AG04450 (cell line): ENCODE data around the gene GNG2. TPM values are rescaled to one million over a fixed set of nuclear protein-coding genes. Genes with fewer than 3 reads are reported as not detected.

Source experiments
- CTCF ChIA-PET: fragments of 300-600, 350-600 bp; formaldehyde crosslinking; extraction: SDS; loops from one replicate; lab custom pipeline; 2022; ENCODE audit warnings: antibody characterized with exemption, inconsistent platforms; lab: Charles Lee
- POLR2A ChIA-PET: fragments of 350-600 bp; formaldehyde crosslinking; extraction: SDS; loops from one replicate; lab custom pipeline; 2021; ENCODE audit warnings: antibody characterized with exemption, inconsistent platforms; lab: Yijun Ruan, JAX
- DNase-seq: peaks from one replicate; pipeline ENCODE4 v3.0.0-alpha.2; 2011; ENCODE audit warnings: low read depth, low spot score
- H3K27ac ChIP-seq: one replicate; pipeline ENCODE4 v1.5.1; 2012; ENCODE audit warnings: low read depth, low read length, control low read depth
- H3K27me3 ChIP-seq: one replicate; pipeline ENCODE4 v1.6.0; 2012; ENCODE audit warnings: low read length; ENCODE audit not compliant: control insufficient read depth, insufficient read depth
- H3K4me3 ChIP-seq: 2 replicates; pipeline ENCODE4 v1.5.1; 2011; ENCODE audit warnings: mild to moderate bottlenecking, low read depth, low read length, control low read depth
- H3K9me3 ChIP-seq: 2 replicates; pipeline ENCODE4 v1.5.1; 2012; ENCODE audit warnings: low read length; ENCODE audit not compliant: control insufficient read depth, insufficient read depth
- polyA plus RNA-seq: library from polyadenylated mRNA; depleted of rRNA; stranded (reverse); fragments of >200 nt; gene quantifications from 2 replicates; pipeline ENCODE4 v1.2.3, GENCODE V29; 2011
- TF ChIP-seq, protein P1 (sequence below): IDR thresholded peaks from 2 replicates; pipeline ENCODE4 v1.5.1; 2011; ENCODE audit warnings: low read depth, low read length, control low read depth, inconsistent platforms

GNG2 gene
- polyA plus RNA-seq, 1 experiment, result 83.9 TPM

- no peaks in the 10 kb centered on the region for H3K27me3 ChIP-seq
- CTCF ChIA-PET, result interaction anchor here (0.5 kb wide), 1 partner anchor 985 kb away, joined by 5 read pairs; no protein-coding TSS in a partner anchor
- H3K27ac ChIP-seq, result no peak overlapping the region
- no peak for DNase-seq
- H3K4me3 ChIP-seq, result no peak overlapping the region
- TF ChIP-seq, protein P1, sequence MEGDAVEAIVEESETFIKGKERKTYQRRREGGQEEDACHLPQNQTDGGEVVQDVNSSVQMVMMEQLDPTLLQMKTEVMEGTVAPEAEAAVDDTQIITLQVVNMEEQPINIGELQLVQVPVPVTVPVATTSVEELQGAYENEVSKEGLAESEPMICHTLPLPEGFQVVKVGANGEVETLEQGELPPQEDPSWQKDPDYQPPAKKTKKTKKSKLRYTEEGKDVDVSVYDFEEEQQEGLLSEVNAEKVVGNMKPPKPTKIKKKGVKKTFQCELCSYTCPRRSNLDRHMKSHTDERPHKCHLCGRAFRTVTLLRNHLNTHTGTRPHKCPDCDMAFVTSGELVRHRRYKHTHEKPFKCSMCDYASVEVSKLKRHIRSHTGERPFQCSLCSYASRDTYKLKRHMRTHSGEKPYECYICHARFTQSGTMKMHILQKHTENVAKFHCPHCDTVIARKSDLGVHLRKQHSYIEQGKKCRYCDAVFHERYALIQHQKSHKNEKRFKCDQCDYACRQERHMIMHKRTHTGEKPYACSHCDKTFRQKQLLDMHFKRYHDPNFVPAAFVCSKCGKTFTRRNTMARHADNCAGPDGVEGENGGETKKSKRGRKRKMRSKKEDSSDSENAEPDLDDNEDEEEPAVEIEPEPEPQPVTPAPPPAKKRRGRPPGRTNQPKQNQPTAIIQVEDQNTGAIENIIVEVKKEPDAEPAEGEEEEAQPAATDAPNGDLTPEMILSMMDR, result no peak
- H3K9me3 ChIP-seq, result no peaks in the 10 kb centered on the region
- POLR2A ChIA-PET, result no interaction called here
Observed at GRCh38 chr14:51845811-51846210, 14.6 kb upstream of the GNG2 start.

- POLR2A ChIA-PET, result no interaction called here
- TF ChIP-seq, protein P1, result no peak
- Histone ChIP-seq H3K27ac (no peak overlapping the region), H3K27me3 (no peaks in the 10 kb centered on the region), H3K4me3 (no peak overlapping the region), H3K9me3 (no peaks in the 10 kb centered on the region)
- CTCF ChIA-PET, result interaction anchor here (0.8 kb wide), 1 partner anchor 132 kb away, joined by 3 read pairs; no protein-coding TSS in a partner anchor
- DNase-seq, result no peak
Observed at GRCh38 chr14:51846631-51847488, 13.6 kb upstream of the GNG2 start.

DNA sequence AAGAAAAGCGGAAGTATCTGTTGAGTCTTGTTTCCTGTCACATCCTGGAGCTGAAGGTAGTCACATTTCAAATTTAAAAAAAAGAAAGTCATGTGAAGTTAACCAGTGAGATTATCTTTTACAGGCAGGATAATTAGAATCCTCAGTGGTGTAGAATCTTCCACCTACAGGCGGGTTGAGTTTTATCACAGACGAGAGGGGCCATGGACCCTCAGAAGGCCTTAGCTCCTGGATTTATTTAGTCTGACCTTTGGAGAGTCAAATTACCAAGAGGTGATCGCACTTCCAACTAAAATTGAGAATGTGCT lies 13.0 kb upstream of the GNG2 start:
- ChIA-PET POLR2A (no interaction called here), CTCF (interaction anchor here (0.8 kb wide), 1 partner anchor 131 kb away, joined by 3 read pairs; no protein-coding TSS in a partner anchor)
- no peak overlapping the region for H3K4me3 ChIP-seq
- DNase-seq, result no peak
- H3K27me3 ChIP-seq, result no peaks in the 10 kb centered on the region
- no peak overlapping the region for H3K27ac ChIP-seq
- H3K9me3 ChIP-seq, result no peaks in the 10 kb centered on the region
- TF ChIP-seq, protein P1, result no peak

DNA sequence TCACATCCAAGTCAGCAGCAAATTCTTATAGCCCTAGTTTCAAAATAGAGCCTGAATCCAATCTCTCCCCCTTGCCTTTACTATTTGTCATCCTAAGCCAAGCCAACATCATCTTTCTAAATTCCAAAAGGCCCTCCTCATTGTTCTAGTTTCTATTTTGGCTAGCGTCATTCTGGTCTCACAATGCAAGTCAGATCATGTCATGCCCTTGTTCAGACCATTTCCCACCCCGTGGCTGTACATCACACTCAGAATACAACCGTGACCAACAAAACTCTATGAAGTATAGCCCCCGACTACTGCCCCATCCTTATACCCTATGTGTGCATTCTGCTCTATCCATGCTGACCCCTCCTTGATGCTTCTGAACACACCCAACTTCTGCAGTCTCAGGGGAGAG lies 12.3 kb upstream of the GNG2 start:
- TF ChIP-seq, protein P1, result no peak

GRCh38 chr14:51849097-51849496 lies 11.3 kb upstream of the GNG2 start:
- ChIA-PET POLR2A (no interaction called here), CTCF (no interaction called here)
- Histone ChIP-seq H3K27ac (no peak overlapping the region), H3K4me3 (no peak overlapping the region), H3K27me3 (no peaks in the 10 kb centered on the region), H3K9me3 (no peaks in the 10 kb centered on the region)
- DNase-seq, result no peak
- TF ChIP-seq, protein P1, result no peak

More for the DNA sequence above, 12.3 kb upstream of the GNG2 start:
- ChIA-PET CTCF (interaction anchor here (0.8 kb wide), 1 partner anchor 130 kb away, joined by 3 read pairs; no protein-coding TSS in a partner anchor), POLR2A (no interaction called here)
- no peaks in the 10 kb centered on the region for H3K9me3 ChIP-seq
- no peak overlapping the region for H3K27ac ChIP-seq
- no peaks in the 10 kb centered on the region for H3K27me3 ChIP-seq
- DNase-seq, result no peak
- no peak overlapping the region for H3K4me3 ChIP-seq
